ENCODE data around the gene AKAP8. TPM values are rescaled to one million over a fixed set of nuclear protein-coding genes. Genes with fewer than 3 reads are reported as not detected.
"Not testable (repeated sequence)": the region's sequence is repeated elsewhere in the genome, so short reads cannot be mapped to it uniquely, and the experiment has no call there.

The AKAP8 gene
- total RNA-seq (2014; rRNA removed; shearing (Covaris generic)): 14.1 and 17.5 TPM in 2 replicates

DNA sequence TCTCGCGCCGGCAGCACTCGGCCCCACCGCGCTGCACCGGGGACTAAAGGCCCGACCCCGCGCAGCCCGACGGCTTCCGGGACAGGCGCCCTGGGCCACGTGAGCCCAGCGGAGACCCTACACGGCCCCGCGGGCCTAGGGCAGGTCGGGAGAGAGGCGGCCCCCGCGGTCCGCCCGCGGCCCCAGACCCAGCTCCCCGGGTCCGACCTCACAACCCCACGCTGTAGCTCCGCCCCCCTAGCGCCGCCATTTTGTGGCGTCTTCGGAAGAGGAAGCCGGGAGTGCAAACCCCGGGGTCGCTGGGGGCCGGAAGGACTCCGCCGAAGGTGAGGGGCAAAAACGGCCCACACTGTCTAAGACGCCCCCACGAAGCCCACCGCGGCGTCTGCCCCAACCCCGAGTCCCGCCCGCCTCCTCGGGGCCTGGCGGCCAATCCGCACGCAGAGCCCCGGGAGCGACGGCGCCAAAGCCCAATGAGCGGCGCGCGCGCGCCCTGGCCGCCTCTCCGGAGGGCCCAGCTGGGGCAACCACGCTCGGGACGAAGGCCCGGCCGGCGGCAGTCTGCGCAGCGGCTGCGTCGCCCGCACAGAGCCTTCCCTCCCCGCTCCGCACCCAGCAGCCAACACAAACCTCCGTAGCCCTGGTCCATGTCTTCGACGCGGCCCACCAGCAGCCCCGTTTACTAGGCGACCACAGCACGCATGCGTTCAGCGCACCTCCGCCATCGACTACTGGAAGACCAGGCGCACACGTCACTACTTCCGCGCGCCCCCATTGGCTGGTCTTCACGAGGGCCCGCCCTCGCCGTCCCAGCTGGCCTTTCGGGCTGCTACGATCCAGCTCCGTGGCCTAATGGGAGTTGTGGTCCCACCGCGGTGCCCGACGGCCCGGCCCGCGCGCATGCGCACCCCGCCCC is at the start of gene AKAP8:
AKAP8 (minus strand) TSS at position 705 of the 916 bp plus-strand sequence; CDS start at position 649, 56 bp downstream.
- DNase-seq (ENCODE audit: low spot score): peak; percentile 99

DNA sequence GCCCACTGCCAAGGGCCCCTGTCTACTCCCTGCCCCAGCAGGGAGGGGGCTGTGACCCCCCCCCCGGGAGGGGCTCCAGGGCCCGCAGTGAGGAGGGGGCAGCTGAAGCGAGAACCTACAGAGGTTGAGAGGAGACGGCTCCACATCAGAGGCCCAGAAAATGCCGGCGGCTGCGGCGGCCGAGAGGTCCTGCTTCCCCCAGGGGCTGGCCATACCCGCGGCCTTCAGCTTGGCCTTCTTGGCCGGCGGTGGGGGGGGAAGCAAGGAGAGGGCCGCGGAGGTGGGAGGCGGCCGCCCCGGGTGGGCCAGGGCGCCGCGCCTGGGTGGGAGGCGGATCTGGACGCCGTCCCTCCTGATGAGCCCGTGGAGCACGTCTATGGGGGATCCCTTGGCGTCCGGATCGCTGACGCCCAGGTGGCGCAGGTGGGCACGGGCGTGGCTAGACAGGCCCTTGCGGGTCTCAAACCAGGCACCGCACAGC is 48.4 kb upstream of the AKAP8 start:
- no peak for DNase-seq (ENCODE audit: low spot score)

GRCh38 chr19:15427350-15427700 is 47.7 kb upstream of the AKAP8 start:
- DNase-seq (ENCODE audit: low spot score): no peak

DNA sequence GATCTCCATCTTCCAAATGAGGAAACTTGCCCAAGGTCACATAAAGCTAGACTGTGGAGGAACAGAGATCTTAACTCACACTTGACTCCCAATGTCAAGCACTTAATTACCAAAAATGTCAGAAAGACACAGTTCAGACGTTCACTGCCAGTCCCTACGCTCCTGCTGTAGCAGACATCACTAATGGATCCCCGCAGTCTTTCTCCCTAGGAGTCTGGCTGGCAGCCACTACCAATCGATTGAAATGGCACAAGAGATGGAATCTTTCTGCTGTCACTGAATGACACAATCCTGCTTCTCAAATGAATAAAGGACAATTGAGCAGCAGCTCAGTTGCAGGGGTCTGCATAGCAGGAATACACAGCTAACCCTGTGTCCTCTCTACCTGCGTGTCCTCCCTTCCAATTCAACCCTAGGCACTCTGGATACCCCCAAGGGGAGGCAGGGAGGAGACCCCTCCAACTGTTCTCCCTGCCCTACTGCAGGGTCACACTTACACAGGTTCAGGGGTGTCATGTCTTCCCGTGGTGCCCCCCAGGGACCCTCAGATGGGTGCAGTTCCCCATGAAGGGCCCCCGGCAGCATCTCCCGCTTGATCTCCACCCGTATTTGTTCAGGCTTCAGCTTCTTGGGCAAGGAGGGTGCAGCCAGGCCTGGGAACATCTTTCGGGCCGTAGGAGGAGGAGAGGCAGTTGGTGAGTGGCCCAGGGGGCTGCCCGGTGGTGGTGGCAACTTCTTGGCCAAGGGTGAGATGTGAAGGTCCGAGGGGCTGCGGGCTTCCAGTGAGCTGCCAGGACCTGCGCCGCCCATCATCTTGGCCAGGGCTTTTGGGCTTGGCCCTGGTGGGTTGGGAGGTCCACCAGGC is 47.1 kb upstream of the AKAP8 start:
- no peak for DNase-seq (ENCODE audit: low spot score)

GRCh38 chr19:15425321-15425950 is 45.8 kb upstream of the AKAP8 start:
- no peak for DNase-seq (ENCODE audit: low spot score)

- DNase-seq (ENCODE audit: low spot score): no peak
These were observed 45.2 kb upstream of the AKAP8 start for GRCh38 chr19:15424692-15425272.

- DNase-seq (ENCODE audit: low spot score): no peak
These were observed 44.5 kb upstream of the AKAP8 start for GRCh38 chr19:15424121-15424520.

- no peak for DNase-seq (ENCODE audit: low spot score)
These were observed 43.5 kb upstream of the AKAP8 start for GRCh38 chr19:15423130-15423529.

- no peak for DNase-seq (ENCODE audit: low spot score)
These were observed 42.9 kb upstream of the AKAP8 start for GRCh38 chr19:15422296-15423075.

GRCh38 chr19:15421721-15422260 is 42.2 kb upstream of the AKAP8 start:
- no peak for DNase-seq (ENCODE audit: low spot score)

- DNase-seq (ENCODE audit: low spot score): no peak
These were observed 41.6 kb upstream of the AKAP8 start for GRCh38 chr19:15421136-15421695.

DNA sequence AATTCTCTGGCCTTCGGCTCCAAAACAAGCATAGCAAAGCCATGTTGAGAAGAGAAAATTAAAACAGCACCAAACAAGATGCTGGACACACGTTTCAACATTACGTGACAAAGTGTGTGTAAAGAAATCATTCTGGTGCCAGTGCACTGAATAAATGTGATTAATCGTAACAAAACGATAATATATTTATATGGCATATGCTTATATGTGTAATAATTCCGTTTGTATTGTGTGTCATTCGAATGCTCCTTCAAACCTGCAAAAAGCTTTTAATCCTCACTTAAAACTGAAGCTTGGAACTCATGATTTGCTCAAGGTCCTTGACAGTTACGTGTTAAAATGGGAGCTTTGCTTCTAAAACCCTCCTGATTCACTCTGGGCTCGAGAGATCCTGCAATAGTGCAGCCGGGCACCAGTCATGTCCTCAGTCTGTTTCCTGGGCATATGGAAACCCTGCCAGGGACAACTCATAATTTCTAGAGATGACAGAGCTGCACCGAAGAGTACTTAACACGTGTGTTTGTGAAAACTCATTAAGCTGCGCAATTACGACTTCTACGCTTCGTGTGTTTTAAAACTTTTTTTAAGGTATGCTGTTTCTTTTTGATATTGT is 39.9 kb upstream of the AKAP8 start:
- DNase-seq (ENCODE audit: low spot score): peak; percentile 13

GRCh38 chr19:15418579-15419412 is 39.2 kb upstream of the AKAP8 start, which contains the start of gene AKAP8L:
AKAP8L (minus strand) TSS chr19:15418988; CDS start chr19:15418923, 65 bp downstream.
- DNase-seq (ENCODE audit: low spot score): peak; percentile 100

GRCh38 chr19:15418231-15418578 is 38.6 kb upstream of the AKAP8 start:
- DNase-seq (ENCODE audit: low spot score): peak; percentile 4

DNA sequence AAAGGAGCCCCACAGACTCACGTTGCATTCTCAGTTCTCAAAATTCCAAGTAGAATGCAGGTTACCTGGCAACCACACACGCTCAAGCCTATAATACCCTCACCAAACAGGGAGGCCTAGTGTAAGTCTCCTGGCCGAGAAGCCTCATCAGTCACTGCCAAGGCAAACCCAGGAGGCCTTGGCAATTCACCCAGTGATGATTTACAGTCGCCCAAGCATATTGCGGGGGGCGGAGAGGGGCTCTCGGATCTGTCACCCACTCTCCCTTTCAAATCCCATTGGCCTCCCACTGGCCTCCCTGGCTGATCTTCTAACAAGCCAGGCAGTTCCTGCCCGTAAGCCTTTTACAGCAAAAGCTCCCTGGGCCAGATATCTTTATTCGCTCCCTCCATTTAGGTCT is 38.1 kb upstream of the AKAP8 start:
- DNase-seq (ENCODE audit: low spot score): peak; percentile 7

- DNase-seq (ENCODE audit: low spot score): no peak
These were observed 33.2 kb upstream of the AKAP8 start for GRCh38 chr19:15412832-15413231.

DNA sequence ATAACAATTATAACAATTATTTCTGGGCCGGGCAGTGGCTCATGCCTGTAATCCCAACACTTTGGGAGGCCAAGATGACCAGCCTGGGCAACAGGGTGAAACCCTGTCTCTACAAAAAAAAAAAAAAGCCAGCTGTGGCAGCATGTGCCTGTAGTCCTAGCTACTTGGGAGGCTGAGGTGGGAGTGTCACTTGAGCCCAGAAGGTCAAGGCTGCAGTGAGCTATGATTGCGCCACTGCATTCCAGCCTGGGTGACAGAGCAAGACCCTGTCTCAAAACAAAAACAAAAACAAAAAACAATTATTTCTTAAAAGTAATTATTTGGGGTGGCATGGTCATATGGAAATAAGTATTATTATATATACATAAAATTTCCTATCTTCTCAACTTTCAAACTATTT is 31.8 kb upstream of the AKAP8 start:
- DNase-seq (ENCODE audit: low spot score): not testable (repeated sequence)

GRCh38 chr19:15404780-15405211 is 25.2 kb upstream of the AKAP8 start:
- DNase-seq (ENCODE audit: low spot score): no peak

Data from A172 (cell line).